GM12878 (cell line): Measurements from ENCODE around the gene ADCY9. TPM values are rescaled to one million over a fixed set of nuclear protein-coding genes. Genes with fewer than 3 reads are reported as not detected.

ENCODE experiments used
- ASH2L ChIP-seq: fragments of 300-600, 200-600 bp; sonication (generic); IDR thresholded peaks from 2 replicates; pipeline ENCODE4 v1.6.1; 2017; ENCODE audit warnings: low read depth, mild to moderate bottlenecking, borderline replicate concordance
- ATF7 ChIP-seq: fragments of 450-650 bp; IDR thresholded peaks from 2 replicates; pipeline ENCODE4 v1.6.1; 2016; ENCODE audit warnings: low read depth, mild to moderate bottlenecking
- CBX5 ChIP-seq: sonication (generic); IDR thresholded peaks from 2 replicates; pipeline ENCODE4 v1.6.1; 2016; ENCODE audit warnings: low read depth, moderate library complexity, mild to moderate bottlenecking, inconsistent platforms
- DPF2 ChIP-seq: fragments of 450-650 bp; IDR thresholded peaks from 2 replicates; pipeline ENCODE4 v1.6.1; 2017; ENCODE audit warnings: mild to moderate bottlenecking
- EGR1 ChIP-seq, 2 experiments: IDR thresholded peaks; 1 replicate in 1 of 2; 2 replicates in 1 of 2; pipeline ENCODE4 v1.6.1; 2011 to 2012; ENCODE audit warnings: low read depth in 2 of 2, low read length in 2 of 2, borderline replicate concordance in 1 of 2, mild to moderate bottlenecking in 1 of 2, moderate library complexity in 1 of 2
- EZH2 ChIP-seq: IDR thresholded peaks from 2 replicates; pipeline ENCODE4 v1.6.1; 2012; ENCODE audit warnings: low read depth, mild to moderate bottlenecking, control low read depth, inconsistent platforms, low read length, borderline replicate concordance; ENCODE audit not compliant: control insufficient read depth
- HDAC6 ChIP-seq: fragments of 200-600 bp; sonication (generic); IDR thresholded peaks from one replicate; pipeline ENCODE4 v1.8.0; 2017; ENCODE audit warnings: antibody characterized with exemption; ENCODE audit not compliant: unreplicated experiment
- IKZF1 ChIP-seq: fragments of 450-650 bp; conservative IDR thresholded peaks from 2 replicates; pipeline ENCODE4 v1.6.1; 2017; ENCODE audit warnings: antibody characterized with exemption, mild to moderate bottlenecking
- IKZF2 ChIP-seq, 2 experiments: fragments of 450-650 bp; IDR thresholded peaks; 2 replicates each; pipeline ENCODE4 v1.6.1; 2017; ENCODE audit warnings: mild to moderate bottlenecking in 2 of 2, moderate library complexity in 2 of 2
- KAT2A ChIP-seq: conservative IDR thresholded peaks from 2 replicates; pipeline ENCODE4 v1.6.1; 2011; ENCODE audit warnings: low read depth, low read length; ENCODE audit not compliant: control insufficient read depth
- KLF5 ChIP-seq: fragments of 450-650 bp; IDR thresholded peaks from 2 replicates; pipeline ENCODE4 v1.6.1; 2014; ENCODE audit warnings: mild to moderate bottlenecking; ENCODE audit not compliant: partially characterized antibody
- MYC ChIP-seq: IDR thresholded peaks from 2 replicates; pipeline ENCODE4 v1.6.1; 2011; ENCODE audit warnings: mild to moderate bottlenecking, low read length, moderate library complexity, inconsistent platforms; ENCODE audit not compliant: insufficient read depth, insufficient replicate concordance, insufficient read length, severe bottlenecking
- PAX5 ChIP-seq: IDR thresholded peaks from 2 replicates; pipeline ENCODE4 v1.6.1; 2011; ENCODE audit warnings: low read depth, low read length, borderline replicate concordance
- PML ChIP-seq: IDR thresholded peaks from 2 replicates; pipeline ENCODE4 v1.6.1; 2012; ENCODE audit warnings: low read length, inconsistent platforms
- POLR2AphosphoS2 ChIP-seq: IDR thresholded peaks from 2 replicates; pipeline ENCODE4 v1.6.1; 2011; ENCODE audit warnings: low read depth, mild to moderate bottlenecking, low read length, improper control_type of control experiment, moderate library complexity
- PRDM15 ChIP-seq: fragments of 450-650 bp; formaldehyde crosslinking; IDR thresholded peaks from 2 replicates; pipeline ENCODE4 v1.4.0; 2020; ENCODE audit warnings: mild to moderate bottlenecking, moderate library complexity
- SMAD5 ChIP-seq: IDR thresholded peaks from 2 replicates; pipeline ENCODE4 v1.6.1; 2016; ENCODE audit warnings: antibody characterized with exemption, low read depth
- SUPT20H ChIP-seq: IDR thresholded peaks from 2 replicates; pipeline ENCODE4 v1.6.1; 2011; ENCODE audit warnings: low read depth, mild to moderate bottlenecking, low read length, moderate library complexity, borderline replicate concordance; ENCODE audit not compliant: control insufficient read depth
- TARDBP ChIP-seq: IDR thresholded peaks from 2 replicates; pipeline ENCODE4 v1.6.1; 2016; ENCODE audit warnings: borderline replicate concordance
- TBL1XR1 ChIP-seq: IDR thresholded peaks from 2 replicates; pipeline ENCODE4 v1.6.1; 2012; ENCODE audit warnings: low read depth, low read length, improper control_type of control experiment
- TCF7 ChIP-seq: IDR thresholded peaks from 2 replicates; pipeline ENCODE4 v1.6.1; 2014; ENCODE audit warnings: antibody characterized with exemption, borderline replicate concordance
- USF2 ChIP-seq: IDR thresholded peaks from 2 replicates; pipeline ENCODE4 v1.6.1; 2011; ENCODE audit warnings: low read depth, low read length, improper control_type of control experiment, borderline replicate concordance
- ZNF274 ChIP-seq: IDR thresholded peaks from one replicate; pipeline ENCODE4 v1.8.0; 2011; ENCODE audit not compliant: insufficient read length, insufficient read depth
- ZZZ3 ChIP-seq: IDR thresholded peaks from 2 replicates; pipeline ENCODE4 v1.6.1; 2011; ENCODE audit warnings: low read depth; ENCODE audit not compliant: control insufficient read depth, insufficient read length
- polyA plus RNA-seq, 11 experiments: library from polyadenylated mRNA; depleted of rRNA in 4 of 11; unstranded in 6 of 11; stranded (reverse) in 5 of 11; fragments of >200 nt; fragmentation: Nextera tagmentation in 4 of 11; fragmentation: Illumina TruSeq in 1 of 11; extraction: Ambion mirVana in 4 of 11; extraction: Trizol in 1 of 11; gene quantifications; 1 replicate in 1 of 11; 2 replicates in 10 of 11; pipeline versions ENCODE4 v1.2.1 to v1.2.3, GENCODE V29; 2011 to 2016; ENCODE audit warnings: inconsistent platforms in 2 of 11, missing spikeins in 2 of 11, low read depth in 1 of 11
- total RNA-seq, 4 experiments: library from RNA; depleted of rRNA in 3 of 4; stranded (reverse); fragments of >200 nt in 3 of 4; fragmentation: Illumina TruSeq in 1 of 4; extraction: Trizol in 1 of 4; gene quantifications; 2 replicates each; pipeline versions ENCODE4 v1.2.1 to v1.2.3, GENCODE V29; 2013 to 2021
- TF ChIP-seq, protein P1 (sequence below): IDR thresholded peaks from 2 replicates; pipeline ENCODE4 v1.6.1; 2011; ENCODE audit warnings: borderline replicate concordance, low read depth, mild to moderate bottlenecking, moderate library complexity, mixed read lengths, low read length; ENCODE audit not compliant: insufficient read depth; ENCODE audit errors: extremely low read length
- TF ChIP-seq, protein P2 (sequence below): IDR thresholded peaks from 2 replicates; pipeline ENCODE4 v1.6.1; 2011; ENCODE audit warnings: mild to moderate bottlenecking, low read depth, low read length, moderate library complexity; ENCODE audit not compliant: insufficient replicate concordance

ADCY9 gene
- total and polyA plus RNA-seq, 10 of the 15 experiments (the other 5 are each of a cell fraction or from before 2014, with no cell fraction given) = 0.09 to 0.41 (median 0.15) TPM; not detected in 3

GRCh38 chr16:4140652-4141051 lies 24.4 kb upstream of the ADCY9 start (continued):
- TF ChIP-seq POLR2AphosphoS2 (no peak), MYC (no peak), PML (no peak), SUPT20H (no peak), KAT2A (no peak), SMAD5 (no peak), TARDBP (no peak), DPF2 (no peak), ZZZ3 (no peak), PAX5 (no peak), USF2 (no peak), ATF7 (no peak), KLF5 (no peak), CBX5 (no peak), IKZF2 (IDR thresholded peaks at IDR 0.05) (peak; percentile 52 to 65; a peak in 2 of 4 replicates), EZH2 (no peak), PRDM15 (CRISPR knock-in tag) (no peak), HDAC6 (no peak), TCF7 (no peak), IKZF1 (peak; percentile 34; the same call in 1 of the 2 replicates), EGR1 (IDR thresholded peaks at IDR 0.05; ENCODE audit: borderline replicate concordance in 1 of 2, low read depth in 2 of 2, low read length in 2 of 2) (no peak), ASH2L (no peak), TBL1XR1 (no peak), ZNF274 (no peak)
- TF ChIP-seq, protein P1, sequence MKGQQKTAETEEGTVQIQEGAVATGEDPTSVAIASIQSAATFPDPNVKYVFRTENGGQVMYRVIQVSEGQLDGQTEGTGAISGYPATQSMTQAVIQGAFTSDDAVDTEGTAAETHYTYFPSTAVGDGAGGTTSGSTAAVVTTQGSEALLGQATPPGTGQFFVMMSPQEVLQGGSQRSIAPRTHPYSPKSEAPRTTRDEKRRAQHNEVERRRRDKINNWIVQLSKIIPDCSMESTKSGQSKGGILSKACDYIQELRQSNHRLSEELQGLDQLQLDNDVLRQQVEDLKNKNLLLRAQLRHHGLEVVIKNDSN = no peak
- TF ChIP-seq, protein P2, sequence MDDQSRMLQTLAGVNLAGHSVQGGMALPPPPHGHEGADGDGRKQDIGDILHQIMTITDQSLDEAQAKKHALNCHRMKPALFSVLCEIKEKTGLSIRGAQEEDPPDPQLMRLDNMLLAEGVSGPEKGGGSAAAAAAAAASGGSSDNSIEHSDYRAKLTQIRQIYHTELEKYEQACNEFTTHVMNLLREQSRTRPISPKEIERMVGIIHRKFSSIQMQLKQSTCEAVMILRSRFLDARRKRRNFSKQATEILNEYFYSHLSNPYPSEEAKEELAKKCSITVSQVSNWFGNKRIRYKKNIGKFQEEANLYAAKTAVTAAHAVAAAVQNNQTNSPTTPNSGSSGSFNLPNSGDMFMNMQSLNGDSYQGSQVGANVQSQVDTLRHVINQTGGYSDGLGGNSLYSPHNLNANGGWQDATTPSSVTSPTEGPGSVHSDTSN = no peak
